Endothelial cell (in vitro differentiated cells): ENCODE measurements around the gene FMN2. TPM values are rescaled to one million over a fixed set of nuclear protein-coding genes. Genes with fewer than 3 reads are reported as not detected.

Experiments used
- DNase-seq: peaks from one replicate; pipeline ENCODE4 v3.0.0; 2021; ENCODE audit warnings: low spot score
- H3K27ac Mint-ChIP-seq: one replicate; pipeline ENCODE4 v1.8.0; 2021; ENCODE audit warnings: mixed read lengths, inconsistent platforms; ENCODE audit not compliant: unreplicated experiment
- H3K27me3 Mint-ChIP-seq: one replicate; pipeline ENCODE4 v1.8.0; 2021; ENCODE audit warnings: mild to moderate bottlenecking, moderate library complexity, mixed read lengths, inconsistent platforms; ENCODE audit not compliant: unreplicated experiment
- H3K36me3 Mint-ChIP-seq: one replicate; pipeline ENCODE4 v1.8.0; 2021; ENCODE audit warnings: mild to moderate bottlenecking, low read depth, mixed read lengths, inconsistent platforms; ENCODE audit not compliant: unreplicated experiment
- H3K4me1 Mint-ChIP-seq: one replicate; pipeline ENCODE4 v1.8.0; 2021; ENCODE audit warnings: mild to moderate bottlenecking, mixed read lengths, inconsistent platforms; ENCODE audit not compliant: unreplicated experiment
- H3K4me3 Mint-ChIP-seq: one replicate; pipeline ENCODE4 v1.8.0; 2021; ENCODE audit warnings: mild to moderate bottlenecking, mixed read lengths, inconsistent platforms; ENCODE audit not compliant: unreplicated experiment
- H3K9me3 Mint-ChIP-seq: one replicate; pipeline ENCODE4 v1.8.0; 2021; ENCODE audit warnings: mixed read lengths, inconsistent platforms; ENCODE audit not compliant: unreplicated experiment
- CTCF ChIP-seq: fragments of 200-600 bp; sonication (generic); IDR thresholded peaks from one replicate; pipeline ENCODE4 v1.5.0; 2021; ENCODE audit warnings: antibody characterized with exemption; ENCODE audit not compliant: unreplicated experiment
- total RNA-seq: library from RNA; stranded (reverse); fragmentation: NEBNext Ultra II Directional; extraction: Animal tissue kit (Norgen Biotek cat#: 25700); gene quantifications from one replicate; pipeline ENCODE4 v1.2.1, GENCODE V29; 2021; ENCODE audit not compliant: unreplicated experiment

Gene FMN2
- total RNA-seq, 1 donor from 2014 or later = 2.6 TPM

DNA sequence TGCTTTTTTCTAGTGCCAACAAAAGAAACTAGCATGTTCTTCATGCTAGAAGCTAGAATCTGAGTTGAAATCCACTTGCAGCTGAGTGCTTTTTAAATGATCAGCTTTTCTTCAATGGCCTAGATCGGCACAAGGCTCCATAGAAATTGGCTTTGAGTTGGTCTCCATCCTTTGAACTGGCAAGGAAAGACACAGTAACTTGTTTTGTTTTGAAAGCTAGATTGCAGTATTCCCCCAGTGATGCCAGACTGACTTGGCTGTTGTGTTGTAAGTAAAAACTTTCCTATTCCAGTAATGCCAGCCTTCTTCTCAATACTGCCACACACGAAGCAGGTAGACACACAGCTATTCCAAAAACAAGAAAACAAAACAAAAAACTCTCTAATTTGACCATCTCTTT, 139.1 kb downstream of the FMN2 start:
- Mint-ChIP-seq H3K27me3 (no peaks in the 10 kb centered on the region), H3K27ac (no peak overlapping the region), H3K9me3 (peaks cover 5% of the 10 kb centered on the region), H3K4me1 (no peaks in the 10 kb centered on the region), H3K36me3 (peaks cover 2% of the 10 kb centered on the region), H3K4me3 (no peak overlapping the region)
- no peak for TF ChIP-seq CTCF
- no peak for DNase-seq

GRCh38 chr1:240232530-240232929, 140.8 kb downstream of the FMN2 start:
- H3K9me3 Mint-ChIP-seq = no peaks in the 10 kb centered on the region
- no peaks in the 10 kb centered on the region for H3K36me3 Mint-ChIP-seq
- DNase-seq = no peak
- no peak overlapping the region for H3K4me3 Mint-ChIP-seq
- H3K27ac Mint-ChIP-seq = no peak overlapping the region
- no peak for TF ChIP-seq CTCF
- no peaks in the 10 kb centered on the region for H3K4me1 Mint-ChIP-seq
- H3K27me3 Mint-ChIP-seq = no peaks in the 10 kb centered on the region

- Mint-ChIP-seq H3K4me1 (no peaks in the 10 kb centered on the region), H3K36me3 (no peaks in the 10 kb centered on the region), H3K27ac (no peak overlapping the region), H3K4me3 (no peak overlapping the region), H3K9me3 (no peaks in the 10 kb centered on the region), H3K27me3 (no peaks in the 10 kb centered on the region)
- DNase-seq = no peak
- no peak for TF ChIP-seq CTCF
Measured at GRCh38 chr1:240234485-240235210, 143.0 kb downstream of the FMN2 start.

GRCh38 chr1:240235521-240236288, 144.0 kb downstream of the FMN2 start:
- DNase-seq = no peak
- Mint-ChIP-seq H3K4me1 (no peaks in the 10 kb centered on the region), H3K36me3 (no peaks in the 10 kb centered on the region), H3K9me3 (no peaks in the 10 kb centered on the region), H3K4me3 (no peak overlapping the region), H3K27me3 (no peaks in the 10 kb centered on the region), H3K27ac (no peak overlapping the region)
- no peak for TF ChIP-seq CTCF

- TF ChIP-seq CTCF = no peak
- Mint-ChIP-seq H3K27ac (no peak overlapping the region), H3K9me3 (no peaks in the 10 kb centered on the region), H3K27me3 (no peaks in the 10 kb centered on the region), H3K36me3 (no peaks in the 10 kb centered on the region), H3K4me3 (no peak overlapping the region), H3K4me1 (no peaks in the 10 kb centered on the region)
- DNase-seq = no peak
Measured at GRCh38 chr1:240237305-240237721, 145.6 kb downstream of the FMN2 start.
